ENCODE measurements around the gene STPG1.

STPG1 gene

DNA sequence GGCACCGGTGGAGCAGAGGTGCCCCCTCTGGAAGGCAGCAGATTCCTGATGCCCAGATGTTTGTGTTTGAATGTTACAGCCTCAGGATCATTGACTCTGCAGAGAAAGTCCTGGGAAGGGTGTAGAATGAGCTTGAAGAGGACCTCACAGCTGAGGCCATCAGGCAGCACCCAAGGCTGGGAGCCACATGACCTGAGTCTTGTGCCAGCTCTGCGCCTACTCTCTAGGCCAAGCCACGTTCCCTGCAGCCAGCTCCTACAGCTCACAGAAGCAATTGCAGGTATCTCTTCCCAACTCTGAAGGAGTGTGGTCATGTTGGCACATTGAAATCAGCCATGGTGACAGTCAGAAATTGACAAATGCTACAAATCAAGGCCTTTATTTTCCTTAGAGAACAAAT is 58.1 kb downstream of the STPG1 start:
- 83 to 100% methylated on average over 2 of the region's 3 CpGs for WGBS, 2 experiments (ENCODE audit: insufficient coverage in 2 of 2)
- H3K36me3 ChIP-seq (ENCODE audit: control insufficient read depth, insufficient read depth, low read length): peaks cover 5% of the 10 kb centered on the region
- H3K9me3 ChIP-seq (ENCODE audit: control insufficient read depth, low read length): no peaks in the 10 kb centered on the region
- H3K27ac ChIP-seq (ENCODE audit: low read depth, low read length, severe bottlenecking): no peak overlapping the region
- H3K4me1 ChIP-seq (ENCODE audit: control insufficient read depth, insufficient read depth, low read length, poor library complexity, severe bottlenecking): no peaks in the 10 kb centered on the region
- H3K4me3 ChIP-seq (ENCODE audit: extremely low read depth, insufficient read depth, low read length, poor library complexity, severe bottlenecking): no peak overlapping the region

DNA sequence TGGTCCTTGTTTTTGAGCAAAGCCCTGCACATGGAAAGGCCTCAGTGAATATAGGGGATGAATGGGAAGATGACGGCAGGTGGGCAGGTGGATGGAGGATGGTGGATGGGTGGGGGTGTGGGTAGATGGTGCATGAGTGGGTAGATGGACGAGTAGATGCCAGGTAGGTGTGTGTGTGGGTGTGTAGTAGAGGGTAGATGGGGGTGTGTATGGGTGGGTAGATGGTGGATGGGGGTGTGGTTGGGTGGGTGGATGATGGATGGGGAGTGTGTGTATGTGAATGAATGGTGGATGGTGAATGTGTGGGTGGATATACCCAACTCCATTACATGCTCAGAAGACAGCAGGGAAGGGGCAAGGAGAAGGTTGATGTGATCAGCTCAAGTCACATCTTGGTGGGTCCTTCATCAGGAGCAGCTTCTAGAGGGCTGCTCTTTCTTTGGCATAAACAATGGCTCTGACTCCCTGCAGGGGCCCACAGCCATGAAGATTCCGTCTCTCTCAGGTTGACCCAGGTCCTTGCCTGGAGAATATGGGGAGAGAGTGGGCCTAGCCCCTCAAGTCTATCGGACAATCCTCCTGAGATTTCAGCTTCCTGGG is 60.2 kb downstream of the STPG1 start:
- H3K4me3 ChIP-seq (ENCODE audit: extremely low read depth, insufficient read depth, low read length, poor library complexity, severe bottlenecking): no peak overlapping the region
- 77 to 91% methylated on average over 3 to 4 of the region's 4 CpGs for WGBS, 2 experiments (ENCODE audit: insufficient coverage in 2 of 2)
- no peaks in the 10 kb centered on the region for H3K4me1 ChIP-seq (ENCODE audit: control insufficient read depth, insufficient read depth, low read length, poor library complexity, severe bottlenecking)
- H3K36me3 ChIP-seq (ENCODE audit: control insufficient read depth, insufficient read depth, low read length): peaks cover 5% of the 10 kb centered on the region
- H3K9me3 ChIP-seq (ENCODE audit: control insufficient read depth, low read length): no peaks in the 10 kb centered on the region
- H3K27ac ChIP-seq (ENCODE audit: low read depth, low read length, severe bottlenecking): no peak overlapping the region

DNA sequence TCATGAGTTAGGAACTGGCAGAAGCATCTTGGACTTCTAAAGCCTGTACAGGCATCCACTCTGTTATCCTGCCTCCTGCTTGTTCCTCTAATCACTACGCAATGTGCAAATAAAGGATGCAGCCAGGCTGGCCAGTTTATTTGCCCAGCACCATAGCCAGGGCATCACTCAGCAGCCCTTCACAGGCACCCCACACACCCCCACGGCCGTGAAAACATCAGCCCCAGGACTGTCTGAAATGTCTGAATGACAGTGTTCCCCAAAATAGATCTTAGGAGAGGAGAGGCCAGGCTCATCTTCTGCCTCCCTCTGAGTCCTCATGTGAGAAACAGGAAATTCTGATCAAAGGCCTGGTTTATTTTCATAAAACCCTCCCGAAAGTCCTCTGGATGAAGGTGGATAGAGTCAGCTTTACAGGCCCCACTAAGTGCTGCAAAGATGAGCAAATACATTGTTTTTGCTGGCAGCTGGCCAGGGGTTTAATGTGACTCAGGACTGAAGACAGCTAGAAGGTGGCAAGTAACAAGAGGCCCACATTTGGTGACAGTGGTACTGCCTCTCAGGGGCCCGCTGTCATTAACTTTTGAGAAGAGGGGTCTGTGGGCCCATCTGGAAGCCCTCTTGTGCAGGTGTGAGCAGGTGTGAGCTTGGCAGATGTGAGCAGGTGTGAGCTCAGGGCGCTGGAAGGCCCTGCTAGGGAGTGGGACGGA is 61.5 kb downstream of the STPG1 start:
- Histone ChIP-seq H3K9me3 (ENCODE audit: control insufficient read depth, low read length) (no peaks in the 10 kb centered on the region), H3K4me3 (ENCODE audit: extremely low read depth, insufficient read depth, low read length, poor library complexity, severe bottlenecking) (no peak overlapping the region), H3K36me3 (ENCODE audit: control insufficient read depth, insufficient read depth, low read length) (no peaks in the 10 kb centered on the region), H3K27ac (ENCODE audit: low read depth, low read length, severe bottlenecking) (no peak overlapping the region), H3K4me1 (ENCODE audit: control insufficient read depth, insufficient read depth, low read length, poor library complexity, severe bottlenecking) (no peaks in the 10 kb centered on the region)
- WGBS, 2 experiments (ENCODE audit: insufficient coverage in 2 of 2): 77 to 97% methylated on average over 3 to 4 of the region's 7 CpGs

DNA sequence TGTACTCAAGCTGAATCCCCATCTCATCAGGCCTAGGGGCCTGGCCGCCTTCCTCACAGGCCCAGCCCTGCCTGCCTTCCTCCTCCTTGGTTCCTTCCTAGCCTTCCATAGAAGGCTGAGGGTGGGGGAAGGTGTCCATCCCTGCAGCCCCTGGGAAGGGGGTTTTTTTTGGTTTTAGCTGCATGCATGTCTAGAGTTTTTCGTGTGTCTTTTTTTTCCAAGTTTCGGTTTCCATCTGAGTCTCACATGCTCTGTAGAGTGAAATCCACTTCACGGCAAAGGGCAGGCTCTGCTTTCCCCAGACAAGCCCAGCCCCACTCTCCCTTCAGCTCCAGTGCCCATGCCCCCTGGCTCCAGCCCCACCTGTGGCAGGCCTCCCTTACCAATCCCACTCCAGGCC is 62.3 kb downstream of the STPG1 start:
- H3K27ac ChIP-seq (ENCODE audit: low read depth, low read length, severe bottlenecking): no peak overlapping the region
- H3K4me3 ChIP-seq (ENCODE audit: extremely low read depth, insufficient read depth, low read length, poor library complexity, severe bottlenecking): no peak overlapping the region
- H3K9me3 ChIP-seq (ENCODE audit: control insufficient read depth, low read length): no peaks in the 10 kb centered on the region
- H3K36me3 ChIP-seq (ENCODE audit: control insufficient read depth, insufficient read depth, low read length): no peaks in the 10 kb centered on the region
- WGBS, 2 experiments (ENCODE audit: insufficient coverage in 2 of 2): 84 to 96% methylated on average over 3 of the region's 4 CpGs
- no peaks in the 10 kb centered on the region for H3K4me1 ChIP-seq (ENCODE audit: control insufficient read depth, insufficient read depth, low read length, poor library complexity, severe bottlenecking)

DNA sequence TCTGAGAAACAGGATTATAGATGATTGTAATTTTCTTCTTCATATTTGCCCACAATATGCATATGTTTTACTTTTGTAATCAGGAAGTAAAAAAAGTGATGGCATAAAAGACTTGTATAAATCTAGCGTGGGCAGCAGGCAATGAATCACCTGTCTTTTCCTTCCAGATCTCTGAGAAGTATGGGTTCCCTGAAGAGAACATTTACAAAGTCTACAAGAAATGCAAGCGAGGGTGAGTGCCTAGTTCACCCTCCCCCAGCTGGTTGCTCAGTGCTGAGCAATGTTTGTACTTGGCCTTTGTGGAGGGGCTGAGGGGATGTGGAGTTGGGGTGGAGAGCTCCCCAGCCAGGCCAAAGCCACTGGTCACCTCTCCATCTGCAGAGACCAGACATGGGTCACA is 63.7 kb downstream of the STPG1 start:
- H3K4me3 ChIP-seq (ENCODE audit: extremely low read depth, insufficient read depth, low read length, poor library complexity, severe bottlenecking): no peak overlapping the region
- no peak overlapping the region for H3K27ac ChIP-seq (ENCODE audit: low read depth, low read length, severe bottlenecking)
- H3K4me1 ChIP-seq (ENCODE audit: control insufficient read depth, insufficient read depth, low read length, poor library complexity, severe bottlenecking): no peaks in the 10 kb centered on the region
- 100% methylated on average over 1 of the region's 2 CpGs for whole genome bisulfite sequencing, 2 experiments (ENCODE audit: insufficient coverage in 2 of 2)
- no peaks in the 10 kb centered on the region for H3K36me3 ChIP-seq (ENCODE audit: control insufficient read depth, insufficient read depth, low read length)
- no peaks in the 10 kb centered on the region for H3K9me3 ChIP-seq (ENCODE audit: control insufficient read depth, low read length)

DNA sequence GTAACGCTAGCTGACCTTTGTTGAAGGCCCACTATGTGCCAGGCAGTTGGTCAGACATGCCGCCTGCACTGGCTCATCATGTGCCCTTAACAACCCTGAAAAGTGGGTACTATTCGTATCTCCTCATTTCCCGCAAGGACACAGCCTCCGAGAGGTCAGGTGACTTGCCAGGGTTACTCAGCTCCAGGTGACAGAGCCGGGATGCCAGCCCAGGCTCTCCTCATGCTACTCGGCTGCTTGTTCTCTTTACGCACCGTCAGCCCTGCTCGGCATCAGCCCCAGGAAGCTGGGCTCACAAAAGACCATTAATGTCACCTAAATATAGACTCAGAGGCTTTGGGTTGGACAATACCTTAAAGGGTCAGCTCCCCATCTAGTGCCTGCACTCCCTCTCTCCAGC is 65.4 kb downstream of the STPG1 start:
- Histone ChIP-seq H3K4me3 (ENCODE audit: extremely low read depth, insufficient read depth, low read length, poor library complexity, severe bottlenecking) (no peak overlapping the region), H3K9me3 (ENCODE audit: control insufficient read depth, low read length) (no peaks in the 10 kb centered on the region), H3K4me1 (ENCODE audit: control insufficient read depth, insufficient read depth, low read length, poor library complexity, severe bottlenecking) (no peaks in the 10 kb centered on the region), H3K27ac (ENCODE audit: low read depth, low read length, severe bottlenecking) (no peak overlapping the region), H3K36me3 (ENCODE audit: control insufficient read depth, insufficient read depth, low read length) (no peaks in the 10 kb centered on the region)
- 89 to 95% methylated on average over 7 to 10 of the region's 10 CpGs for WGBS, 2 experiments (ENCODE audit: insufficient coverage in 2 of 2)

DNA sequence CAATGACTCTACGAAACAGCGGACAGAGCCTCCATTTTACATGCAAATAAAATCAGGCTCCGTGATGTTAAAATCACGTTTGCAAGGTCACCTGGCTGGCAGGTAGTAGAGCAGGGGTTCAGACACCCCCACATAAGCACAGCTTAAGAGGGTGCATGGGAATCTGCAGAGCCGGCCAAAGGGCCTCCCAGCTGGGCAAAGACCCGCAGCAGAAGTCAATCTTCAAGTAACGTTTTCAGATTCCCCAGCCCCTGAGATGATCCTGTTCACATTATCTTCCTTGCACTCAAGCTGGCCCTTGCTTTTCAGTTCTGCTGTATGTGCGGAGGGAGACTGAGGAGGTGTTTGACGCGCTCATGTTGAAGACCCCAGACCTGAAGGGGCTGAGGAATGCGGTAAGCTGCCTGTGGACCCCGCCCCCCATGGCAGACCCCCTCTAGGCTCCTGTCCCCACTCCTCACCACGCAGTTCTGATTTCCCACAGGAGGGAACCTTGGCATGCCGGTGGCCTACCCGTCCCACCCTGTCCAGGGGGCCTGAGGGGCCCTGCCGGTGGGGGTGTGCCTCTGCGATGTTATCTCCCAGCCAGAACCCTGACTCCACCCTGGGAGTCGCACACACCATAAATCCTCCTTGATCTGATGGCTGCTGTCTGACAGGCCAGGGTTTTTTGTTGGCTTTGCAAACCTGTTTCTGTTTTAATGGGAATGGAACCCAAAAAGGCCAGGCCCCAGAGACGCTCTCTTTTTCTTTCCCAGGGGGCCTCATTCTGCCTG is 66.2 kb downstream of the STPG1 start:
- Histone ChIP-seq H3K36me3 (ENCODE audit: control insufficient read depth, insufficient read depth, low read length) (no peaks in the 10 kb centered on the region), H3K4me1 (ENCODE audit: control insufficient read depth, insufficient read depth, low read length, poor library complexity, severe bottlenecking) (no peaks in the 10 kb centered on the region), H3K9me3 (ENCODE audit: control insufficient read depth, low read length) (no peaks in the 10 kb centered on the region), H3K4me3 (ENCODE audit: extremely low read depth, insufficient read depth, low read length, poor library complexity, severe bottlenecking) (no peak overlapping the region), H3K27ac (ENCODE audit: low read depth, low read length, severe bottlenecking) (no peak overlapping the region)
- 87 to 94% methylated on average over 15 to 18 of the region's 19 CpGs for WGBS, 2 experiments (ENCODE audit: insufficient coverage in 2 of 2)

DNA sequence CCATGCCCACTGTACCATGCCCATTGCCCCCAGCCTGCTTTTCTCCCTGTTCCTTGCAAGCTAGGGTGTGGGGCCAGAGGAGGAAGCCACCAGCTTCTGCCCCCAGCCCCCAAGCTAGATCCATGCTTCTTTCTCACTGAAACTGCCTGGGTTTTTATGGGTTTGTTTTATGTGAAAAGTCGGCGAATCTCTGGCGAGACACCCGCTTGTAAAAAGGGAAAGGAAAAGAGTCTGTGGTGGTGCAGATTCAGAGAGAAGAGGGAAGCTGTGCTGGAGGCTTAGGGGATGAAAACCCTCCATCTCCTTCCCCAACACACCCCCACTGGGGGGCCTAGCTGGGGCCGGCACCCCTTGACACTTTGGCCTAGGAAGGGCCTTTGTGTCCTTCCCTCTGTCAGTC is 68.2 kb downstream of the STPG1 start:
- Histone ChIP-seq H3K27ac (ENCODE audit: low read depth, low read length, severe bottlenecking) (no peak overlapping the region), H3K9me3 (ENCODE audit: control insufficient read depth, low read length) (no peaks in the 10 kb centered on the region), H3K36me3 (ENCODE audit: control insufficient read depth, insufficient read depth, low read length) (no peaks in the 10 kb centered on the region), H3K4me3 (ENCODE audit: extremely low read depth, insufficient read depth, low read length, poor library complexity, severe bottlenecking) (no peak overlapping the region), H3K4me1 (ENCODE audit: control insufficient read depth, insufficient read depth, low read length, poor library complexity, severe bottlenecking) (peaks cover 8% of the 10 kb centered on the region)
- 93% methylated on average over 4 of the region's 5 CpGs; no CpG with 5 or more reads in 1 of the 2 experiments for WGBS, 2 experiments (ENCODE audit: insufficient coverage in 2 of 2)

DNA sequence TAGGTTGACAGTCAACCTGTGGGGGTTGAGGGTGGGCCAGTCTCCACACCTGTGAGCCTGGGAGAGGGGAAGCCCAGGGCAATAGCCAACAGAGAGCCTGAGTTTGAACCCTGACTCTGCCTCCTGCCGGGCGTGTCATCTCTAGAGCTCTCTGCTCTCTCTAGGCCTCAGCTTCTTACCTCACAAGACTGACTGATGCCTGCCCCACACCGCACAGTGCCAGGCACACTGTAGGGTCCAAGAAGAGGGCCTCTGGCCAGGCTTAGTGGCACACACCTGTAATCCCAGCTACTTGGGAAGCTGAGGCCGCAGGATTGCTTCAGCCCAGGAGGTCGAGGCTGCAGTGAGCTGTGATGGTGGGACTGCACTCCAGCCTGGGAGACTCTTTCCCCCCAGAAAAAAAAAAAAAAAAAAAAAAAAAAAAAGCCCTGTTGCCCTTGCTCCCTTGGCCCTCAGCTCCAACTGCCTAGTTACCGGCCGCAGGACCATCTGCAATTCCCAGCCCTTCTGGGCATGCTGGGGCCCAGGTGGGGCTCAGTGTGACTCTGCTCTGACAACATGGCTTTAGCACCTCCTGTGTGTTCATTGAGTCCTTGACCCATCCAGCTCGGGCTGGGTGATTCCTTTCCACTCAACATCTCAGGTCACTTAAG is 69.4 kb downstream of the STPG1 start:
- WGBS, 2 experiments (ENCODE audit: insufficient coverage in 2 of 2): 85 to 86% methylated on average over 6 to 8 of the region's 8 CpGs
- no peak overlapping the region for H3K27ac ChIP-seq (ENCODE audit: low read depth, low read length, severe bottlenecking)
- H3K4me3 ChIP-seq (ENCODE audit: extremely low read depth, insufficient read depth, low read length, poor library complexity, severe bottlenecking): no peak overlapping the region
- H3K36me3 ChIP-seq (ENCODE audit: control insufficient read depth, insufficient read depth, low read length): no peaks in the 10 kb centered on the region
- no peaks in the 10 kb centered on the region for H3K9me3 ChIP-seq (ENCODE audit: control insufficient read depth, low read length)
- peaks cover 11% of the 10 kb centered on the region for H3K4me1 ChIP-seq (ENCODE audit: control insufficient read depth, insufficient read depth, low read length, poor library complexity, severe bottlenecking)

DNA sequence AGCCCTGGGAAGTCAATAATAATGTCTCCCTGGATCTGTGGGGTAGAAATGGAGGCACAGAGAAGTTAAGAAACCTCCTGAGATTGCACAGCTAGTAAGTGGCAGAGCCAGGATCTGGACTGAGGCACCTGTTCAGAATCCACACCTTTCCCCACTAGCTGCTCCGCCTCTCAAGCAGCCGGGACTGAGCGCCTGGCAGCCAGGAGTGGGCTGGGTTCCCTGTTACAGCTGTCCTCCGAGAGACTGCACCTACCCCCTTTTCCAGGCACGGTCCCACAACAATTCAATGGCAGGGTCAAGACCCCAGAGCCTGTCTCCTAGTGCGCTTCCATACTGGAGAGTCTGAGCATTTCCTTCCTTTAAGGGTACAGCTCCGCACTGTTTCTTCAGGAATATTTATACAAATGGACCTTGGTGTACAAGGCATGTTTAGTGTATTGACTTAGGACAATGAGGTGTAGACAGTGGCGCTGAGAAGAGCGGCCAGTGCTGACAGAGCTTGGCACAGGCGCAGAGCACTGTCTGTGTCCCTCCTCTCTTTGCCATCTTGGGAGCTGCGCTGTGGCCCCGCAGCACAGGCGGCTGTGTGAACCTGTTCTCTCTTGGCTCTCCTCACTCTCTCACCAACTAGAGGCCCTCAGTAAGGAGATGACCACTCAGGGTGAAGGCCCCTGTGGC is 70.0 kb downstream of the STPG1 start:
- Histone ChIP-seq H3K36me3 (ENCODE audit: control insufficient read depth, insufficient read depth, low read length) (no peaks in the 10 kb centered on the region), H3K27ac (ENCODE audit: low read depth, low read length, severe bottlenecking) (no peak overlapping the region), H3K4me3 (ENCODE audit: extremely low read depth, insufficient read depth, low read length, poor library complexity, severe bottlenecking) (no peak overlapping the region), H3K9me3 (ENCODE audit: control insufficient read depth, low read length) (no peaks in the 10 kb centered on the region), H3K4me1 (ENCODE audit: control insufficient read depth, insufficient read depth, low read length, poor library complexity, severe bottlenecking) (peaks cover 11% of the 10 kb centered on the region)
- 82% methylated on average over 7 to 9 of the region's 13 CpGs for WGBS, 2 experiments (ENCODE audit: insufficient coverage in 2 of 2)

Data from mesodermal cell (in vitro differentiated cells).